ENCODE measurements around the gene NTN4. TPM values are rescaled to one million over a fixed set of nuclear protein-coding genes. Genes with fewer than 3 reads are reported as not detected.
"Not testable (repeated sequence)": the region's sequence is repeated elsewhere in the genome, so short reads cannot be mapped to it uniquely, and the experiment has no call there.

The NTN4 gene
- total RNA-seq, 1 donor from 2014 or later: 76.5 TPM

- intact Hi-C loops (cut with micrococcal nuclease): no loop called here
- ATAC-seq (no peak), DNase-seq (no peak)
Observed at GRCh38 chr12:95760371-95760770, 30.2 kb downstream of the NTN4 start.

- intact Hi-C loops (cut with micrococcal nuclease): no loop called here
- DNase-seq: no peak
- no peak for ATAC-seq
Observed at GRCh38 chr12:95759718-95760117, 30.8 kb downstream of the NTN4 start.

- ATAC-seq (no peak), DNase-seq (no peak)
- intact Hi-C loops (cut with micrococcal nuclease): no loop called here
Observed at GRCh38 chr12:95759039-95759438, 31.5 kb downstream of the NTN4 start.

DNA sequence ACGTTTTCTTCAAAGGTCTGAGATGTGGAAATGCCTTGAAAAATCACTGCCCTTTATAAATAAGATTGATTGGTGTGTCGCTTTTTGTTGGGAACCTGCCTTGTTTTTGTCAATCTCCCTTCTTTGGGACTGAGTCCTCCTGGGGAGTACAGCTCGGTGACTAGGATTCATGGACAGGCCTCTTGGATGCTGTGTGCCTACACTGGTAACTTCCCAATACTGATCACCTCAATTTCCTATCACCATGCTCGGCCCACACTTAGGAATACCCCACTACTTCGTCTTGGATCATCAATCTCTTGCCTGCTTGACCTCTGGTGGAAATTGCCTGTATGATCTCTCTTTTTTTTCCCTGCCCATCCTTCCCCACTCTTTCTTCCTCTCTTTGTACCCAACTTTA is 34.2 kb downstream of the NTN4 start:
- ATAC-seq (peak; percentile 41), DNase-seq (no peak)
- intact Hi-C loops (cut with micrococcal nuclease): no loop called here

DNA sequence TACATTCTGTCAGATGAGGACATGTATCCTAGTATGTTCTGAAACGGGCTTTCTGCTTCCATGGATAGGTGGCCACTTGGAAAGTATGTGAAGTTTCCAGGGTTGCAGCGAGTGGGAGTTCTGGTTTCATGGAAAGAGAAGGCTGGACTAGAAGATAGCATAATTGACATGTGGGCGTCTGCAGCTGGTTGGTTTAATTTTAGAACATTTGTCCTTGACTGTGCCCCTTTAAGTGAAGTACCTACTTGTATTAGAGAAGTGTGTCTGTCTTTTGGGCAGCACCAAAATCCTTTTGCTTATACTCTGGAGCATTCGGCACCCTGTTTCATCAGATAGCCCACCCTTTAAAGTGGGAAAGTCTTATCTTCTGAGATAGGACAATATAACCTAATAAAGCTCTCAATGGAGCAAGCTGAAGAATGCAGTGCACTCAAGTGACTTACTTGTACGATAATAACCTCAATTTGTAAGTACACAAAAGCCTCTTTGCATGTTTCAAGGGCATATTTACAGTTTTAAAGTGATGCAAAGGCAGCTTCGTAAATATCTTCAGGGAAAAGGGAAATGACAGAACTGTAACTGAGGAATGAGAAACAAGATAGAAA is 35.2 kb downstream of the NTN4 start:
- intact Hi-C loops (cut with micrococcal nuclease): no loop called here
- no peak for DNase-seq
- ATAC-seq: peak; percentile 97

DNA sequence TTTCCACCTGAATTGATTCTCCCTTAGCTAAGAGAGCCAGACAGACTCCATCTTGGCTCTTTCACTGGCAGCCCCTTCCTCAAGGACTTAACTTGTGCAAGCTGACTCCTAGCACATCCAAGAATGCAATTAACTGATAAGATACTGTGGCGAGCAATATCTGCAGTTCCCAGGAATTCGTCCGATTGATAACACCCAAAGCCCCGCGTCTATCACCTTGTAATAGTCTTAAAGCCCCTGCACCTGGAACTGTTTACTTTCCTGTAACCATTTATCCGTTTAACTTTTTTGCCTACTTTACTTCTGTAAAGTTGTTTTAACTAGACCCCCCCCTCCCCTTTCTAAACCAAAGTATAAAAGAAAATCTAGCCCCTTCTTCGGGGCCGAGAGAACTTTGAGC is 44.5 kb downstream of the NTN4 start:
- intact Hi-C loops (cut with micrococcal nuclease); ATAC-seq; DNase-seq: not testable (repeated sequence)

- intact Hi-C loops (cut with micrococcal nuclease): no loop called here
- no peak for DNase-seq
- peak; percentile 12 for ATAC-seq
Observed at GRCh38 chr12:95742586-95742985, 48.0 kb downstream of the NTN4 start.

- ATAC-seq: no peak
- DNase-seq: no peak
- intact Hi-C loops (cut with micrococcal nuclease): no loop called here
Observed at GRCh38 chr12:95741635-95742034, 48.9 kb downstream of the NTN4 start.

DNA sequence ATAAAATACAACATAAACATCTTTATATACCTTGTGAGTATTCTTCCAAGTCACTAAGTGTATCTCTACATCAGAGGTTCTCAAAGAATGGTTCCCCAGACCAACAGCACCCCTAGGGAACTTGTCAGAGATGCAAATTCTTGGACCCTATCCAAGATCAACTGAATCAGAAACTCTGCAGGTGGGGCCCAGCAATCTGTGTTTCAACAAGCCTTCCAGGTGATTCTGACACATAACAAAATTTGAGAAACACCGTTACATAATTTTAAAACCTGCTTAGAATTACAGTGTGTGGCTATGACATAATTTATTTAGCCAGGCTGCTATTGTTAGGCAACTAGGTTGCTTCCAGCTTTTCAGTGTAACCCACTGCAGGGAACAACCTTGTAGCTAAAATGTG is 49.8 kb downstream of the NTN4 start:
- ATAC-seq: no peak
- DNase-seq: no peak
- intact Hi-C loops (cut with micrococcal nuclease): no loop called here

- peak; percentile 88 for ATAC-seq
- intact Hi-C loops (cut with micrococcal nuclease): no loop called here
- peak; percentile 77 for DNase-seq
Observed at GRCh38 chr12:95739561-95740313, 50.8 kb downstream of the NTN4 start.

- no peak for ATAC-seq
- intact Hi-C loops (cut with micrococcal nuclease): no loop called here
Observed at GRCh38 chr12:95738024-95738611, 52.4 kb downstream of the NTN4 start.

GRCh38 chr12:95736631-95737030 is 53.9 kb downstream of the NTN4 start:
- intact Hi-C loops (cut with micrococcal nuclease): no loop called here
- peak; percentile 73 for DNase-seq
- ATAC-seq: peak; percentile 75

More at GRCh38 chr12:95738024-95738611, 52.4 kb downstream of the NTN4 start:
- no peak for DNase-seq

- intact Hi-C loops (cut with micrococcal nuclease); DNase-seq; ATAC-seq: not testable (repeated sequence)
Observed at GRCh38 chr12:95735728-95736127, 54.8 kb downstream of the NTN4 start.

- no peak for DNase-seq
- ATAC-seq: peak; percentile 28
- intact Hi-C loops (cut with micrococcal nuclease): no loop called here
Observed at GRCh38 chr12:95733141-95733825, 57.3 kb downstream of the NTN4 start.

- DNase-seq (no peak), ATAC-seq (no peak)
- intact Hi-C loops (cut with micrococcal nuclease): no loop called here
Observed at GRCh38 chr12:95731519-95731958, 59.0 kb downstream of the NTN4 start.

DNA sequence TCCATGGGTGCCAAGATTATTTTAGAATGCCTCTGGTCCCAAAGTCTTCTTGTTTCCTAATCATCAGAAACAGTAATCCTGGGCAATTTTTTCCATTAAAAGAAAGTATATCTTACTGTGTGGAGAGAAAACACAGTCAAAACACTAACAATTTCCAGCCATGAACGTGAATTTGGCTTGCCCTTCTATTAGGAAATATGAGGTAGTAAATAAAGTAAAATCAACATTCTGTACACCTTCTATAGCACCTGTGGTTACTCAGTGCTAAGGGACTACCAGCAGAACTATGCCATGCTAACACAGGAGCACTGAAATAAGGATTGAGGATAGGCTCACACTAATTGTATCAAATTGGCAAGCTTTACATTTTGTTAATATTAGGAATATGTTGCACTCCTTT is 60.1 kb downstream of the NTN4 start:
- no peak for DNase-seq
- intact Hi-C loops (cut with micrococcal nuclease): no loop called here

DNA sequence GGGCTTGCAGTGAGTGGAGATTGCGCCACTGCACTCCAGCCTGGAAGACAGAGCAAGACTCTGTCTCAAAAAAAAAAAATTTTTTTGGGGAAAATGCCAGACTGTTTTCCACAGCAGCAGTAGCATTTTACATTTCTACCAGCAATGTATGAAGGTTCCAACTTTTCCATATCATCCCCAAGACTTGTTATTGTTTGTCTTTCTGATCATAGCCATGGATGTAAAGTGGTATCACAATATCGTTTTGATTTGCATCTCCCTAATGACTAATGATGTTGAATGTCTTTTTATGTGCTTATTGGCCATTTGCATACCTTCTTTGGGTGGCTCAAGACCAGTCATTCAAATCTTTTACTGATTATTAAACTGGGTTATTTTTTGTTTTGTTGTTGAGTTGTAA is 63.7 kb downstream of the NTN4 start:
- intact Hi-C loops (cut with micrococcal nuclease): no loop called here
- ATAC-seq (no peak), DNase-seq (no peak)

More for the DNA sequence above, 60.1 kb downstream of the NTN4 start:
- ATAC-seq: no peak

DNA sequence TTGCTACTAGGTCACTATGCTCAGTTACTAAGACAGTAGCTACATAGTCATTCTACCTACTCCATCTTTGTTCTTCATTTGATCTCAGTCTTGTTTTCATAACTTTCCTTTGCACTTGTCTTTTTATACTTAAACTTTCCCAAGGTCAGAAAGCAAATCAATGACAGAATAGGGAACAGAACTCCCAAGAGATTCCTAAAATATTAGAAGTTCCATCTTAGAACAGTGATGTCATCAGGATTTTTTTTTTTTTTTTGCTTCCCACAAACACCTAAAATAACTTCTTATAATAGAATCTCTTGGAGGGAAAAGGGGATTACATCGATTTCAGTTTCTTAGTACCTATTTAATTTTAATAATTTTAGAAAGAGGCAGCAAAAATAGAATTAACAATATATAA is 65.8 kb downstream of the NTN4 start:
- intact Hi-C loops (cut with micrococcal nuclease): no loop called here
- ATAC-seq: no peak
- DNase-seq: no peak

DNA sequence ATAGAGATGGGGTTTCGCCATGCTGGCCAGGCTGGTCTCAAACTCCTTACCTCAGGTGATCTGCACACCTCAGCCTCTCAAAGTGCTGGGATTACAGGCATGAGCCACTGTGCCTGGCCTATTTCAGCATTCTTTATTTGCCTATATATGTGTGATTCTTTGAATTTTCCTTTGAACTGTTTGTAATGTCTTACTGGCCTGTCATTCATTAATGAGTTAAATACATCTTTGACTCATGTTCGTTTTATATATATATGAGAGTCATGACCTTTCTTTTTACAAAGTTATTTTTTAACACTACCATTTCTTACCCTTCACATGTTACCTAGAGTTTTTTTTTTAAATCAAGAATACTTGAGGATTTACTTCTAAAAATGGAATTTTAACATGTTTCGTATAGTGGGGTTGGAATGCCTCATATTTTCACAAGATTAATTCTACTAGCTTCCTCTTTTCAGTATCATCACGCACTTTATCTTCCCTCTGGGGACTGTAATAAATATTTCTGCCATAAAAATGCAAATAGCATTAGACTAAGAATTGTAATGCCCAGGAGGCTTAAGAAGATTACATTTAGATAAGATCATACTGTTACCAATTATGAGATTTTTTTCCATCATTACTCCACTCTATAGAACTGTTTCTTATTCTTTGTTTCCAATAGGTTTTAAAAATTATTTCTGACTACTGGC is 66.7 kb downstream of the NTN4 start:
- DNase-seq (no peak), ATAC-seq (no peak)
- intact Hi-C loops (cut with micrococcal nuclease): no loop called here

All from left ventricle myocardium superior (tissue), 1 donor.